ENCODE measurements around the gene NDUFB2.

The NDUFB2 gene

DNA sequence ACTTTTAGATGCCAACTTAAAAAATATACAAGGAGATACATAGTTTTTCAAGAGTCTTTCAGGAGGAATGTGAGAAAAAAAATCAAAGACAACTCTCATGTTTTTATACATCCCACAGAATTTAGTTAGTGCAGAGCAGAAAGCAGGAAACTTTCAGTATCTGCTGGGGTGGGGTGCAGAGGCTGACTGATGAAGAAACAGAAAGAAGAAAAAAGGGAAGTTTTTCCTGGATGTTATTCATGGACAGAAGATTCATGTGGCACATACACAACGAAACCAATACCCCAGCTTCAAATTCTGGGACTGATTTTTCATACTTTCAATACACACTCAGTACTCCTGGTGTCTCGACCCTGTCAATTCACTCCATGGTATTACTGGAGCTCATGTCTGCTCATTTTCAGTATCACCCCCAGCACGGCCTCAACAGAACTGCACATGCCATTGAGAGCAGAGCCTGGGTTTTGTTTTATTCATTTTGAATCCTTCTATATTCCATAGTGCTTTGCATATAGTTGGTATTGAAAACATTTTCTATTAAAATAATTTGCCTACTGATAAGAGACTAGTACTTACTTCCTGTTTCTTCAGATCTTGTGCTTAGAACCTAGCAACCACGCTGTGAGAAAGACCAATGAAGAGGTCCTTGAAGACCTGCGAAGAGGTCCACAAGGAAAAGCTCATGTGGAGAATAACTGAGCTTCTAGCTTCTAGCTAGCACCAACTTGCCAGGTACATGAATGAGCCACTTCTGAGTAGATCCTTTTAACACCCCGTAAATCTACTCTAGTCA lies 49.0 kb downstream of the NDUFB2 start:
- DNase-seq, result no peak

DNA sequence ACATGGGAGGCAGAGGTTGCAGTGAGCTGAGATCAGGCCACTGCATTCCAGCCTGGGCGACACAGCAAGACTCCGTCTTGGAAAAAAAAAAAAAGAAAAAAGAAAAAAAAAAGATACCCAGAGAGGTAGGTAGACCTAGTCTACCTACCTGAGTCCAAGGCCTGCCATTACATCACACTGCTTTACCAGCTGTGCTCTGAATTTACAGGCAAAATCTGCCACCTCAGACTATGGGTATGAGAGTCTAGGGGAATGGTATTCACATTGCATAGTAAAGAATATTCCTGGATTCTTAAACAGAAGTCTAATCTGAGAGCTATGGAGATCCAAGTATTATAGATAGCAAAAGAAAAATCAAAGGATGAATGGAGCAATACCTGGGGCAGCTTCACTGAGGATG lies 50.2 kb downstream of the NDUFB2 start:
- DNase-seq, result no peak

DNA sequence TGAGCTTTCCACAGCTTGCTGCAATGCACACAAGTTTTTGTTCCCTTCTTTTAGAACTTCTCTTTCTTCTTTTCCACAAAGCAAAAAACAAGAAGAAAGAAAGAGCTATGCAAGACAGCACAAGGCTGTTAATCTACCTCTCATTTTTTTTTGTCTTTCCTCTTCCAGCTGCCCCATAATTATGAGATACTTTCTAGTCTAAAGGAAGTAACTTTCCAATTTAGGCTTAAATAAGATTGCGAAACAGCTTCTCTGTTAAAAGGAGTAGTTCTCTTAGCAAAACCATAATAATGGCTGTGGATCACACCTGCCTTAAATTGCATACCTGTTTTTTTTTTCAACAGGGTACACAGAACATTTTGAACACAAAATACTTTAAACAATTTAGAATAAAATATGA lies 56.0 kb downstream of the NDUFB2 start:
- DNase-seq, result no peak

DNA sequence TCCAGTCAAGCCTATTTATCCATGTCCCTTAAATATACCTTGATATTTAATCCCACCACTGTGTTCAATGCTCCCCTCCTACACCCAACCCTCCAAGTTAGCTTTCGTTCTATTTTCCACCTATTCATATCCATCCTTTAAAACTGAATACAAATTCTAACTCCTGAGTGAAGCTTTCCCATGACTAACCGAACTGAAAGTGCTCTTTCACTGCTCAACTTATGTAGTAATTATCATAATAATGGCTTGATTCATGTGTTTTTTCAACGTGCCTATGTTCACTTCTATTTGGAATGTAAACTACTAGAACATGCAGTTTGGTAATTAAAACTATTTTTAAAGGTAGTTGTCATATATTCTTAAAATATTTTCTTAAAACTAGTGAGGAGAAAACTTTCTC lies 58.0 kb downstream of the NDUFB2 start:
- DNase-seq, result no peak
